ENCODE results near the gene TNFRSF1B.
A peak's percentile ranks its signal among the peaks of the same experiment; 100 is the strongest.

TNFRSF1B gene

DNA sequence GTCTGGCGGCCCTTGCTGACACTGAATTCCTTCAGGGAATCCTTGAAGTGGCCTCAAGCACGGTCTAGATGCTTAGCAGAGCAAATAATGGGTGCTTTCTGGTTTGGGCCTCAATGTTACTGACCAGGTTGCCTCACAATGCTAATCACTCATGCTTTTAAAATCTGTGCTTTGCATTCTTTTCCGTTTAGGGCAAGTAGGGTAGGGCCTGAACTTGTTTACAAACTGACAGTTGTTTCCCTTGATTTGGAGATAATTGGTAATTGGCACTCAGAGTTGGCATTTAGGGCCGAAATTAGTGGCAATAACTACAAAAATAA, 64.4 kb downstream of the TNFRSF1B start:
- Mint-ChIP-seq H3K27ac (no peak overlapping the region), H3K36me3 (ENCODE audit: low read depth) (peaks cover 5% of the 10 kb centered on the region), H3K4me3 (peak overlapping the region; percentile 86), H3K9me3 (no peaks in the 10 kb centered on the region), H3K27me3 (ENCODE audit: low read depth) (peaks cover 6% of the 10 kb centered on the region), H3K4me1 (ENCODE audit: low read depth) (peaks cover 10% of the 10 kb centered on the region)
- no peak for DNase-seq (ENCODE audit: low spot score)

DNA sequence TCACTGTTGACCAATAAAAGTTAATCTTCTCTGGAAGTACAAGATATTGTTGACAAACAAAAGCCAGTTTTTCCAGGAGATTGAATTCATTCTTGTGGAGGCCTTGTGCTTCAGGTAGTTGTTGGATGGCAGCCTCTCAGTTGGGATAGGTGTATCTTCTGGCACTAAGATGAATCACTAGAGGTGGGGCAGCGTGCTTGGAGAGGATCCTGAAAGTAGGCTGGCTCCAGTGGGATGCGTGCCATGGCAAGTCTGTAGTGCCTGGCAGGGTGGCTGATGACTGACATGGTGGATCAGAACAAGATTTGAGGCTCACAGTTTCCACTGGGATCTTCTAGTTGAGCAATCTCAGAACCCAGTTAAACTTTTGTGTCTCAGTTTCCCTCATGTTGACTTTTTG, 65.4 kb downstream of the TNFRSF1B start:
- Mint-ChIP-seq H3K9me3 (no peaks in the 10 kb centered on the region), H3K27me3 (ENCODE audit: low read depth) (peaks cover 5% of the 10 kb centered on the region), H3K4me1 (ENCODE audit: low read depth) (peaks cover 10% of the 10 kb centered on the region), H3K4me3 (peak overlapping the region; percentile 46), H3K27ac (no peak overlapping the region), H3K36me3 (ENCODE audit: low read depth) (peaks cover 10% of the 10 kb centered on the region)
- no peak for DNase-seq (ENCODE audit: low spot score)

- no peak for DNase-seq (ENCODE audit: low spot score)
- peaks cover 21% of the 10 kb centered on the region for H3K36me3 Mint-ChIP-seq (ENCODE audit: low read depth)
- no peaks in the 10 kb centered on the region for H3K9me3 Mint-ChIP-seq
- no peak overlapping the region for H3K27ac Mint-ChIP-seq
- H3K27me3 Mint-ChIP-seq (ENCODE audit: low read depth): no peaks in the 10 kb centered on the region
- no peak overlapping the region for H3K4me3 Mint-ChIP-seq
- H3K4me1 Mint-ChIP-seq (ENCODE audit: low read depth): no peaks in the 10 kb centered on the region
Measured at GRCh38 chr1:12244078-12244477, 77.3 kb downstream of the TNFRSF1B start.

- H3K36me3 Mint-ChIP-seq (ENCODE audit: low read depth): peaks cover 26% of the 10 kb centered on the region
- no peaks in the 10 kb centered on the region for H3K27me3 Mint-ChIP-seq (ENCODE audit: low read depth)
- no peaks in the 10 kb centered on the region for H3K4me1 Mint-ChIP-seq (ENCODE audit: low read depth)
- DNase-seq (ENCODE audit: low spot score): no peak
- no peak overlapping the region for H3K27ac Mint-ChIP-seq
- no peak overlapping the region for H3K4me3 Mint-ChIP-seq
- no peaks in the 10 kb centered on the region for H3K9me3 Mint-ChIP-seq
Measured at GRCh38 chr1:12244585-12244984, 77.8 kb downstream of the TNFRSF1B start.

GRCh38 chr1:12245116-12245515, 78.3 kb downstream of the TNFRSF1B start:
- Mint-ChIP-seq H3K27ac (no peak overlapping the region), H3K36me3 (ENCODE audit: low read depth) (peaks cover 30% of the 10 kb centered on the region), H3K9me3 (no peaks in the 10 kb centered on the region), H3K4me3 (no peak overlapping the region), H3K27me3 (ENCODE audit: low read depth) (no peaks in the 10 kb centered on the region), H3K4me1 (ENCODE audit: low read depth) (no peaks in the 10 kb centered on the region)
- no peak for DNase-seq (ENCODE audit: low spot score)

GRCh38 chr1:12245733-12246132, 78.9 kb downstream of the TNFRSF1B start:
- Mint-ChIP-seq H3K4me1 (ENCODE audit: low read depth) (no peaks in the 10 kb centered on the region), H3K27me3 (ENCODE audit: low read depth) (no peaks in the 10 kb centered on the region), H3K36me3 (ENCODE audit: low read depth) (peaks cover 32% of the 10 kb centered on the region), H3K4me3 (no peak overlapping the region), H3K9me3 (no peaks in the 10 kb centered on the region), H3K27ac (no peak overlapping the region)
- no peak for DNase-seq (ENCODE audit: low spot score)

GRCh38 chr1:12246584-12246983, 79.8 kb downstream of the TNFRSF1B start:
- peaks cover 38% of the 10 kb centered on the region for H3K36me3 Mint-ChIP-seq (ENCODE audit: low read depth)
- no peaks in the 10 kb centered on the region for H3K4me1 Mint-ChIP-seq (ENCODE audit: low read depth)
- no peak overlapping the region for H3K4me3 Mint-ChIP-seq
- no peak for DNase-seq (ENCODE audit: low spot score)
- H3K9me3 Mint-ChIP-seq: no peaks in the 10 kb centered on the region
- no peak overlapping the region for H3K27ac Mint-ChIP-seq
- H3K27me3 Mint-ChIP-seq (ENCODE audit: low read depth): no peaks in the 10 kb centered on the region

- DNase-seq (ENCODE audit: low spot score): no peak
- Mint-ChIP-seq H3K4me1 (ENCODE audit: low read depth) (no peaks in the 10 kb centered on the region), H3K27ac (no peak overlapping the region), H3K9me3 (no peaks in the 10 kb centered on the region), H3K4me3 (no peak overlapping the region), H3K27me3 (ENCODE audit: low read depth) (no peaks in the 10 kb centered on the region), H3K36me3 (ENCODE audit: low read depth) (peaks cover 42% of the 10 kb centered on the region)
Measured at GRCh38 chr1:12249181-12249580, 82.4 kb downstream of the TNFRSF1B start.

GRCh38 chr1:12249748-12250147, 83.0 kb downstream of the TNFRSF1B start:
- DNase-seq (ENCODE audit: low spot score): no peak
- Mint-ChIP-seq H3K27me3 (ENCODE audit: low read depth) (no peaks in the 10 kb centered on the region), H3K4me1 (ENCODE audit: low read depth) (no peaks in the 10 kb centered on the region), H3K4me3 (no peak overlapping the region), H3K9me3 (no peaks in the 10 kb centered on the region), H3K36me3 (ENCODE audit: low read depth) (peaks cover 40% of the 10 kb centered on the region), H3K27ac (no peak overlapping the region)

GRCh38 chr1:12251442-12251841, 84.7 kb downstream of the TNFRSF1B start:
- H3K9me3 Mint-ChIP-seq: no peaks in the 10 kb centered on the region
- peaks cover 33% of the 10 kb centered on the region for H3K36me3 Mint-ChIP-seq (ENCODE audit: low read depth)
- H3K4me1 Mint-ChIP-seq (ENCODE audit: low read depth): no peaks in the 10 kb centered on the region
- no peak overlapping the region for H3K4me3 Mint-ChIP-seq
- no peak overlapping the region for H3K27ac Mint-ChIP-seq
- no peak for DNase-seq (ENCODE audit: low spot score)
- H3K27me3 Mint-ChIP-seq (ENCODE audit: low read depth): no peaks in the 10 kb centered on the region

DNA sequence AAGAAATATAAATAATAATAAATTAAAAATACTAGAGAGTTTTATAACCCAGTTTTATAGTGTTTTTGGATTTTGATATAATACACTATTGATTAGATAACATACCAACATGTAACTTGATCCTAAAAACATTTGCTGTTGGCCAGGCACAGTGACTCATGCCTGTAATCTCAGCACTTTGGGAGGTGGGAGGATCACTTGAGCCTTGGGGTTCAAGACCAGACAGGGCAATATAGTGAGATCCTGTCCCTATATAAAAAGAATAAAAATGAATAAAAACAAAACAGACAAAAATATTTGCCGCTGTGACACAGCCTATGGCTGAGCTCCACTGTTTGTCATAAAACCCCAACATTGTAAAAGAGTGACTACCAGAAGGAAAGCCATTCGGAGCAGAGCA, 89.1 kb downstream of the TNFRSF1B start:
- H3K9me3 Mint-ChIP-seq: no peaks in the 10 kb centered on the region

GRCh38 chr1:12258272-12258671, 91.5 kb downstream of the TNFRSF1B start:
- Mint-ChIP-seq H3K36me3 (ENCODE audit: low read depth) (peaks cover 42% of the 10 kb centered on the region), H3K27me3 (ENCODE audit: low read depth) (no peaks in the 10 kb centered on the region), H3K4me1 (ENCODE audit: low read depth) (peaks cover 1% of the 10 kb centered on the region), H3K4me3 (no peak overlapping the region), H3K9me3 (no peaks in the 10 kb centered on the region), H3K27ac (no peak overlapping the region)
- DNase-seq (ENCODE audit: low spot score): no peak

More for the DNA sequence above, 89.1 kb downstream of the TNFRSF1B start:
- DNase-seq (ENCODE audit: low spot score): no peak
- Mint-ChIP-seq H3K4me3 (no peak overlapping the region), H3K27me3 (ENCODE audit: low read depth) (no peaks in the 10 kb centered on the region), H3K36me3 (ENCODE audit: low read depth) (peaks cover 35% of the 10 kb centered on the region), H3K4me1 (ENCODE audit: low read depth) (peaks cover 1% of the 10 kb centered on the region), H3K27ac (no peak overlapping the region)
